Measurements from ENCODE around the gene FBLN2. TPM values are rescaled to one million over a fixed set of nuclear protein-coding genes. Genes with fewer than 3 reads are reported as not detected.

FBLN2 gene
- total RNA-seq, 1 experiment from 2014 or later = 0.39 TPM

DNA sequence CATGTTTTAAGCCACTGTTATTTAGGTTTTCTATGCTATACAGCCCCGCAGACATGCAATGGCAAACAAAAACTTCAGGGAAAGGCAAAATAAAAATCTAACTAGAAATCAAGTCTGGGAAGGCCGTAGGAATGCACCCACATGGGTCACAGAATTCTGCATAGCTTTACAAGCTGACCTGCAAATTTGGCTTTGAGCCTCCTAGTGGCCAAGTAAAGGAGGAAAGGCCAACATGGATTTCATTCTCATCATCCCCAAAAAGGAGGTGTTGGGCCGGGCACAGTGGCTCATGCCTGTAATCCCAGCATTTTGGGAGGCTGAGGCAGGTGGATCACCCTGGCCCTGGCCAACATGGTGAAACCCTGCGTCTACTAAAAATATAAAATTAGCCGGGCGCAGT lies 124.3 kb downstream of the FBLN2 start:
- Histone ChIP-seq H2AFZ (ENCODE audit: low read depth, low read length, poor library complexity, severe bottlenecking) (no peak overlapping the region), H3K4me3 (replicated peaks in 1 of 2; ENCODE audit: low read depth in 1 of 2, low read length in 2 of 2) (no peak overlapping the region), H3K27me3 (ENCODE audit: insufficient read depth, low read length) (peaks cover 28% of the 10 kb centered on the region; the same call in 1 of the 2 replicates), H3K36me3 (ENCODE audit: control insufficient read depth in 1 of 2, insufficient read depth in 2 of 2, low read length in 2 of 2) (no peaks in the 10 kb centered on the region), H3K9ac (ENCODE audit: low read length) (no peak overlapping the region), H3K79me2 (ENCODE audit: insufficient read depth, low read length) (no peaks in the 10 kb centered on the region), H3K4me1 (ENCODE audit: control insufficient read depth in 1 of 2, insufficient read depth in 2 of 2, low read length in 2 of 2) (no peaks in the 10 kb centered on the region), H3K4me2 (ENCODE audit: low read length) (no peak overlapping the region), H3K9me2 (ENCODE audit: insufficient read depth) (no peaks in the 10 kb centered on the region), H3K27ac (ENCODE audit: low read depth, low read length) (no peak overlapping the region), H4K20me1 (ENCODE audit: insufficient read depth) (no peaks in the 10 kb centered on the region), H3K9me3 (ENCODE audit: control insufficient read depth in 1 of 2, insufficient read depth in 1 of 2, low read depth in 1 of 2, low read length in 2 of 2) (no peaks in the 10 kb centered on the region)
- no TSS peak for BruUV-seq (replicated peaks)
- no peak for TF ChIP-seq SP1 (IDR thresholded peaks at IDR 0.05; ENCODE audit: low read depth)
- TF ChIP-seq ATF3 (IDR thresholded peaks at IDR 0.05) = no peak
- TF ChIP-seq RAD21 (IDR thresholded peaks at IDR 0.05; ENCODE audit: low read depth) = peak; percentile 31; the same call in 1 of the 2 replicates
- TF ChIP-seq EZH2 (IDR thresholded peaks at IDR 0.05) = no peak
- TF ChIP-seq SRF (IDR thresholded peaks at IDR 0.05; ENCODE audit: low read depth) = no peak
- TF ChIP-seq FOSL1 (IDR thresholded peaks at IDR 0.05; ENCODE audit: low read depth) = no peak
- no peak for TF ChIP-seq CBX3 (IDR thresholded peaks at IDR 0.05; ENCODE audit: low read depth)
- TF ChIP-seq, protein P1, sequence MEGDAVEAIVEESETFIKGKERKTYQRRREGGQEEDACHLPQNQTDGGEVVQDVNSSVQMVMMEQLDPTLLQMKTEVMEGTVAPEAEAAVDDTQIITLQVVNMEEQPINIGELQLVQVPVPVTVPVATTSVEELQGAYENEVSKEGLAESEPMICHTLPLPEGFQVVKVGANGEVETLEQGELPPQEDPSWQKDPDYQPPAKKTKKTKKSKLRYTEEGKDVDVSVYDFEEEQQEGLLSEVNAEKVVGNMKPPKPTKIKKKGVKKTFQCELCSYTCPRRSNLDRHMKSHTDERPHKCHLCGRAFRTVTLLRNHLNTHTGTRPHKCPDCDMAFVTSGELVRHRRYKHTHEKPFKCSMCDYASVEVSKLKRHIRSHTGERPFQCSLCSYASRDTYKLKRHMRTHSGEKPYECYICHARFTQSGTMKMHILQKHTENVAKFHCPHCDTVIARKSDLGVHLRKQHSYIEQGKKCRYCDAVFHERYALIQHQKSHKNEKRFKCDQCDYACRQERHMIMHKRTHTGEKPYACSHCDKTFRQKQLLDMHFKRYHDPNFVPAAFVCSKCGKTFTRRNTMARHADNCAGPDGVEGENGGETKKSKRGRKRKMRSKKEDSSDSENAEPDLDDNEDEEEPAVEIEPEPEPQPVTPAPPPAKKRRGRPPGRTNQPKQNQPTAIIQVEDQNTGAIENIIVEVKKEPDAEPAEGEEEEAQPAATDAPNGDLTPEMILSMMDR (IDR thresholded peaks at IDR 0.05 in 2 of 3, conservative IDR thresholded peaks at IDR 0.05 in 1 of 3; ENCODE audit: borderline replicate concordance in 1 of 3, insufficient read depth in 1 of 3, low read depth in 2 of 3, low read length in 2 of 3) = peak; percentile 21 to 63 (median 61); a peak in 5 of 6 replicates
- ChIA-PET RAD21 (ENCODE audit: low non-redundant PET in 1 of 2, low total read pairs in 2 of 2, uncharacterized antibody in 2 of 2, unreplicated experiment in 2 of 2) (interaction anchor here in 1 of 2 experiments (1.0 kb wide), 1 partner anchor 16 kb away, joined by 3 read pairs; no protein-coding TSS in a partner anchor), POLR2A (no interaction called here), CTCF (interaction anchor here (0.7 to 3.2 kb wide), 5 partner anchors 12 to 212 kb away, joined by 3 to 16 read pairs (median 4); partner anchors contain the start of gene WNT7A)
- intact Hi-C loops (cut with micrococcal nuclease) = loop anchor here (5.0 kb wide), 1 partner anchor 204 kb away; no protein-coding TSS in a partner anchor
- DNase-seq (ENCODE audit: low read depth, low spot score) (no peak), ATAC-seq (peak; percentile 77)

All from HCT116 (cell line).